Fibroblast of lung (primary cell): ENCODE measurements around the gene CSNK1D.

Experiments
- CTCF ChIP-seq, 2 donors: IDR thresholded peaks in 1 of 2; conservative IDR thresholded peaks in 1 of 2; 1 replicate in 1 of 2; 2 replicates in 1 of 2; pipeline ENCODE4 v1.5.1; 2011 to 2012; ENCODE audit warnings: low read length in 2 of 2, control low read depth in 1 of 2, inconsistent platforms in 1 of 2, low read depth in 1 of 2, mild to moderate bottlenecking in 1 of 2
- EZH2 ChIP-seq: IDR thresholded peaks from 2 replicates; pipeline ENCODE4 v1.5.1; 2012; ENCODE audit warnings: low read length, control low read depth, mild to moderate bottlenecking; ENCODE audit errors: missing control alignments

- TF ChIP-seq CTCF (conservative IDR thresholded peaks at IDR 0.05 in 1 of 2, IDR thresholded peaks at IDR 0.05 in 1 of 2; ENCODE audit: low read depth in 1 of 2, low read length in 2 of 2), result no peak
- no peak for TF ChIP-seq EZH2
These were observed 26.7 kb upstream of the CSNK1D start for GRCh38 chr17:82300228-82300627.
